Activated CD4-positive, alpha-beta T cell treated with anti-CD3 and anti-CD28 coated beads for 36 hours (primary cell): Measurements from ENCODE around the gene GCLC. TPM values are rescaled to one million over a fixed set of nuclear protein-coding genes. Genes with fewer than 3 reads are reported as not detected.
"Not testable (repeated sequence)": the region's sequence is repeated elsewhere in the genome, so short reads cannot be mapped to it uniquely, and the experiment has no call there.

Experiments used
- ATAC-seq: fragments of 200-7000 bp; cut with Tn5 transposase; one replicate; pipeline ENCODE4 v1.10.0; 2021; ENCODE audit warnings: mild to moderate bottlenecking, moderate library complexity
- CTCF ChIA-PET: fragments of 350-600 bp; sonication (Branson Sonifier 250); formaldehyde crosslinking; loops from one replicate; lab custom pipeline; 2021; ENCODE audit warnings: antibody characterized with exemption; lab: Charles Lee
- POLR2A ChIA-PET: fragments of 350-600 bp; sonication (Branson Sonifier 250); formaldehyde crosslinking; loops from one replicate; lab custom pipeline; 2021; ENCODE audit warnings: antibody characterized with exemption, inconsistent platforms; lab: Charles Lee
- DNase-seq: peaks from one replicate; pipeline ENCODE4 v3.0.0-alpha.2; 2020
- H3K27ac Mint-ChIP-seq: one replicate; pipeline ENCODE4 v1.8.0; 2021; ENCODE audit warnings: mixed read lengths
- H3K27me3 Mint-ChIP-seq: one replicate; pipeline ENCODE4 v1.8.0; 2021; ENCODE audit warnings: mixed read lengths
- H3K36me3 Mint-ChIP-seq: one replicate; pipeline ENCODE4 v1.8.0; 2021; ENCODE audit warnings: low read depth, mixed read lengths
- H3K4me1 Mint-ChIP-seq: one replicate; pipeline ENCODE4 v1.8.0; 2021; ENCODE audit warnings: mixed read lengths
- H3K4me3 Mint-ChIP-seq: one replicate; pipeline ENCODE4 v1.8.0; 2021; ENCODE audit warnings: mild to moderate bottlenecking, moderate library complexity, mixed read lengths
- H3K9me3 Mint-ChIP-seq: one replicate; pipeline ENCODE4 v1.8.0; 2021; ENCODE audit warnings: low read depth, mixed read lengths
- intact Hi-C, 2 experiments: fragments of 100-400 bp; cut with DNase I in 1 of 2; cut with micrococcal nuclease in 1 of 2; formaldehyde crosslinking; loops; one replicate each; pipeline versions ENCODE4 v1.14.2 to v1.15.1; 2022 to 2024; cut with DNase I, micrococcal nuclease
- total RNA-seq, 2 experiments: library from RNA; stranded (reverse); gene quantifications; one replicate each; pipeline ENCODE4 v1.2.3, GENCODE V29; 2021

The GCLC gene
- total RNA-seq, 2 experiments from 2014 or later, result 18.2 to 23.5 TPM

DNA sequence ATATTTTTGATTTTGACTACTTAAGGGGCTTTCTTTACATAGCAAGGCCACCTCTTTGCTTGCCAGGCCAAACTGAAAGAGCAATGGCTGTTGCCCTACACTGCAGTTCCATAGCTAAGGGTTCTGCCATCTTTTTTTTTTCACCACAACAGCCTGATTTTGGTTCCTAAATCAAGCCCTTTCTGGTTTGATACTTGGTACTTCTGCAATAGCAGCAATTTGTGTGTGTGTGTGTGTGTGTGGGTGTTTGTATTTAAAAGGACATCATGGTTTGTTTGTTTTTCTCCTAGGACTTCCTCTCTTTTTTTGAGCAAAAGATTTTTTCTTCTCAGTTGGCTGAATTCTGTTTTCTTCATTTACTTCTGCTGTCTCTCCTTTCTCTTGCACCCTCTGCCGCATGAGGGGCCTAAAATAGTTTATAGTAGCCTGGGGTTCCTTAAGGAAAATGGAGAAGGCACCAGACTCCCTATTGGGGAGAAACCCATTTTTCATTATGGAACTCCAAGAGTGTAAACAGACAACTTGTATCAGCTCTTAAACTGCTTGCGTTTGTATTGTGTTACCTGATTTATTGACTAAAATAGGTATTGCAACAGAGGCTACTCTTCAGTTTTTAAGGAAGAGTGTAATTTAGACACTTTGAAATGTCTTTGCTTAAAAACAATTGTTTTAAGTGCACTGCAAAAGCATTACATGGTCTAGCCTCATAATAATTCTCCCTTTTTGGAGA lies 12.2 kb upstream of the GCLC start:
- H3K27me3 Mint-ChIP-seq, result peaks cover 2% of the 10 kb centered on the region
- ChIA-PET CTCF (interaction anchor here (1.2 kb wide), 1 partner anchor 65 kb away, joined by 4 read pairs; no protein-coding TSS in a partner anchor), POLR2A (no interaction called here)
- peaks cover 6% of the 10 kb centered on the region for H3K9me3 Mint-ChIP-seq
- no peaks in the 10 kb centered on the region for H3K4me1 Mint-ChIP-seq
- ATAC-seq (no peak), DNase-seq (no peak)
- H3K4me3 Mint-ChIP-seq, result no peak overlapping the region
- peaks cover 2% of the 10 kb centered on the region for H3K36me3 Mint-ChIP-seq
- H3K27ac Mint-ChIP-seq, result no peak overlapping the region
- intact Hi-C loops, result no loop called here

DNA sequence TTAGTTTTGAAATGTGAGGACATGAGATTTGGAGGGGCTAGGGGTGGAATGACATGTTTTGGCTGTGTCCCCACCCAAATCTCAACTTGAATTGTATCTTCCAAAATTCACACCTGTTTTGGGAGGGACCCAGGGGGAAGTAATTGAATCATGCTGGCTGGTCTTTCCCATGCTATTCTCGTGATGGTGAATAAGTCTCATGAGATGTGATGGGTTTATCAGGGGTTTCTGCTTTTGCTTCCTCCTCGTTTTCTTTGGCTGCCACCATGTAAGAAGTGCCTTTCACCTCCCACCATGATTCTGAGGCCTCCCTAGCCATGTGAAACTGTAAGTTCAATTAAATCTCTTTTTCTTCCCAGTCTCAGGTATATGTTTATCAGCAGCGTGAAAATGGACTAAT lies 8.7 kb upstream of the GCLC start:
- H3K9me3 Mint-ChIP-seq, ATAC-seq, H3K4me3 Mint-ChIP-seq, POLR2A ChIA-PET, H3K4me1 Mint-ChIP-seq, intact Hi-C loops, H3K36me3 Mint-ChIP-seq, DNase-seq, H3K27ac Mint-ChIP-seq, CTCF ChIA-PET, H3K27me3 Mint-ChIP-seq: not testable (repeated sequence)

DNA sequence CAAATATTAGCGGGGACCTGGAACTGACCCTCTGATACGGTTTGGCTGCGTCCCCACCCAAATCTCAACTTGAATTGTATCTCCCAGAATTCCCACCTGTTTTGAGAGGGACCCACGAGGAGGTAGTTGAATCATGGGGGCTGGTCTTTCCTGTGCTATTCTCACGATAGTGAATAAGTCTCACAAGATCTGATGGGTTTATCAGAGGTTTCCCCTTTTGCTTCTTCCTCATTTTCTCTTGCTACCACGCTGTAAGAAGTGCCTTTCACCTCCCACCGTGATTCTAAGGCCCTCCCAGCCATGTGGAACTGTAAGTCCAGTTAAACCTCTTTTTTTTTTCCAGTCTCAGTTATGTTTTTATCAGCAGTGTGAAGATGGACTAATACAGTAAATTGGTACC lies 6.8 kb upstream of the GCLC start:
- CTCF ChIA-PET, result interaction anchor here (1.3 kb wide), 2 partner anchors 49 to 170 kb away, joined by 3 read pairs; no protein-coding TSS in a partner anchor
- H3K4me1 Mint-ChIP-seq, result peaks cover 15% of the 10 kb centered on the region
- POLR2A ChIA-PET, ATAC-seq, intact Hi-C loops, DNase-seq, H3K27me3 Mint-ChIP-seq, H3K9me3 Mint-ChIP-seq, H3K36me3 Mint-ChIP-seq, H3K27ac Mint-ChIP-seq, H3K4me3 Mint-ChIP-seq: not testable (repeated sequence)

DNA sequence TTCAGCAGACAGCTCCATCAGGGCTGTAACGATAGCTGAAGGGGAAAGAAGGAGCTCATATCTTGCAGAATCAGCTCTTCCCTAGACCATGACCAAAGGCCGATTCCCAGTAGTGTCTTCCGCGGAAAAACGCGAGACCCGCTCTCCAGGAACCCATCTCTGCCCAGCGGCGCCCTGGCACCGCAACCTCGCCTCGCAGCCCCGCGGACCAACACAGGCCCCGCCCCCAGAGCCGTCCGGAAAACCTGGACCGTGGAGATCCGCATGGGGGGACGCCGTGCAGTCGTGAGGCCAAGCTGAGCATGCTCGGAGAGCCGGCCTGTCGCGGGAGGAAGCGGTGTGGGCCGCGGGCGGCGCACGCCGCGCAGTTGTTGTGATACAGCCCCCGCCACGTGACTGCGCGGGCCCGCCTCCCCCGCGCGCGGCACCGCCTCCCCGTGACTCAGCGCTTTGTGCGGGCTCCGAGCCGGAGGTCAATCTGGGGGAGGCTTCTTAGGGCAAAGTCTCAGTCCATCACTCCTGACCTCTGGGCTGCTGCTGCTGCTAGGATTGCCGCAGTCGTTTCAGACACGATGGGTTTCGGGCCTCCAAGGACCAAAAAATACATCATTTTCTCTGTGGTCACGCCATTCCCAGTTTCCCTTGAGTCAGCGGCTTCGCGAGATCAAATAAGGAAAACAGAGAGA lies 3.1 kb upstream of the GCLC start:
- H3K4me3 Mint-ChIP-seq, result peak overlapping the region; percentile 81
- POLR2A ChIA-PET, result interaction anchor here (0.6 kb wide), 2 partner anchors 199 to 241 kb away, joined by 3 read pairs; partner anchors contain the start of gene ELOVL5
- H3K4me1 Mint-ChIP-seq, result peaks cover 42% of the 10 kb centered on the region

DNA sequence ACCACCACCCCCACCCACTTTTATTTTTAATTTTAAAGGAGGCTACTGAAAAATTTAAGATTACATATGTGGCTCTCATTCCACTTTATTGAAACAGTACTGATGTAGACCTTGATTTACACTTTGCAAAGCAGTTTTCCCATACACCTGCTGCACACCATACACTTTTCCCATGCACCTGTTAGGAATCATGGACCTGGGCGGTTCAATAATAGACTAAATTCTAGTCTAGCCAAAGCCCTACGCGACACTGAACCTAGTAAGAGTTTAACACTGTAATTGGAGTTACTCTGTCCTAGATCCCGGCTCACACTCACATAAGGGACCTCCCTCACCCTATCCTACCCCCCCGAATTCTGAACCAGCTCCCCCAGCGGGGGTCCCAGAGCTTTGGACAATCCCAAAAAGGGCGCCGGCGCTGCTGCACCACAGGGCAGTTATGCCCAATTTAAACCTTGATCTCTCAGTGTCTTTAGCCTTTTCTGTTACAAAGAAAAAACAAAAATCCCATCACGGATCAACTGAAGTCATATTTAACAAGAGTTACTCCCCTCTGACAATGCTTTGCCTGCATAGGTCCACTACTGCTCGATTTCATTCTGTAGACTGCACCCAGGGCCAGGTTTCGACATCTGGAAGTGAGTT lies 2.4 kb upstream of the GCLC start:
- POLR2A ChIA-PET, result interaction anchor here (0.6 kb wide), 1 partner anchor 199 kb away, joined by 3 read pairs; the partner anchor contains the start of gene ELOVL5
- Mint-ChIP-seq H3K27me3 (peaks cover 6% of the 10 kb centered on the region), H3K36me3 (peaks cover 3% of the 10 kb centered on the region), H3K4me3 (peak overlapping the region; percentile 81), H3K9me3 (no peaks in the 10 kb centered on the region), H3K4me1 (peaks cover 48% of the 10 kb centered on the region), H3K27ac (peak overlapping the region; percentile 74)
- ATAC-seq (no peak), DNase-seq (no peak)
- intact Hi-C loops, result loop anchor here (2.0 to 10.0 kb wide), 6 partner anchors 120 to 972 kb away; partner anchors contain the start of genes ELOVL5 (in 1 of the 2), GSTA4 (in 1 of the 2) and TRAM2 (in 1 of the 2)
- CTCF ChIA-PET, result interaction anchor here (0.9 to 1.4 kb wide), 3 partner anchors 32 to 104 kb away, joined by 3 to 5 read pairs (median 4); no protein-coding TSS in a partner anchor

More for the DNA sequence above, 3.1 kb upstream of the GCLC start:
- CTCF ChIA-PET, result interaction anchor here (0.8 to 1.4 kb wide), 4 partner anchors 31 to 179 kb away, joined by 3 to 5 read pairs (median 4); no protein-coding TSS in a partner anchor
- peak; percentile 95 for DNase-seq
- H3K27me3 Mint-ChIP-seq, result peaks cover 6% of the 10 kb centered on the region
- intact Hi-C loops, result loop anchor here (1.0 to 10.0 kb wide), 11 partner anchors 31 to 973 kb away; partner anchors contain the start of genes ELOVL5 (in 1 of the 2), GSTA4 (in 1 of the 2) and TRAM2 (in 1 of the 2)
- H3K36me3 Mint-ChIP-seq, result peaks cover 3% of the 10 kb centered on the region
- peak; percentile 84 for ATAC-seq
- H3K27ac Mint-ChIP-seq, result peak overlapping the region; percentile 74
- H3K9me3 Mint-ChIP-seq, result no peaks in the 10 kb centered on the region

DNA sequence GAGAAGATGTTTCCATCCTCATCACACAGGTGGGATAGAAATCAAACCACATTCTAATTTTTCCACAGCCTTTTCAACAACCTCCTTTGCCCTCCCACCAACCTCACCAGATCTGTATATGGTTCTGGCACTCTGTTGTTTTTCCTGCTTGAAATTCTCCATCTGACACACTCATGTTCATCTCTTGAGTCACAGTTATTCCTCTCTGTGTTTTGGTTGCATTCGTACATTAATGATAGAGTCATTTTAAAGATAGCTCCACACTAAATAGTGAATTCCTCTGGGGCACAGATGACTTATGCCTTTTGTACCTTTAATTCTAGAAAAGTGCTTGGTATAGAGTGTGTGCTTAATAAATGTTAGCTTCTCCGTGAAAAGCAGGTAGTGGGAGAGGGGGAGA lies 1.4 kb upstream of the GCLC start:
- H3K36me3 Mint-ChIP-seq, result peaks cover 3% of the 10 kb centered on the region
- no peak overlapping the region for H3K4me3 Mint-ChIP-seq
- intact Hi-C loops, result loop anchor here (2.0 to 10.0 kb wide), 6 partner anchors 119 to 971 kb away; partner anchors contain the start of genes ELOVL5 (in 1 of the 2), GSTA4 (in 1 of the 2) and TRAM2 (in 1 of the 2)
- ChIA-PET CTCF (interaction anchor here (0.8 to 1.0 kb wide), 2 partner anchors 53 to 195 kb away, joined by 3 to 4 read pairs; no protein-coding TSS in a partner anchor), POLR2A (no interaction called here)
- peaks cover 6% of the 10 kb centered on the region for H3K27me3 Mint-ChIP-seq
- H3K27ac Mint-ChIP-seq, result no peak overlapping the region
- no peaks in the 10 kb centered on the region for H3K9me3 Mint-ChIP-seq
- DNase-seq (no peak), ATAC-seq (no peak)
- H3K4me1 Mint-ChIP-seq, result peaks cover 52% of the 10 kb centered on the region

DNA sequence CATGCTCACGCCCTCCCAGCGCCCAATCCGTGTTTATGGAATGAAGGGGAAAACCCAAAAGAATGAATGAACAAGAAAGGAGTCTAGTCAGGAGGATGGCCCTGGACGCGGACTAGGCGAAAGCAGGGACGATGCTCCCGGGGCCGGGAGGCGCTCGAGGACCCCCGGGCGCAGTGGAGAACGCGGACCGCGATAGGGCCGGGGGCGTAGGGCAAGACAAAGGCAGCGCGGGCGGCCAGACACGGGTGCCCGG lies 758 bp downstream of the GCLC start:
- Mint-ChIP-seq H3K36me3 (peaks cover 3% of the 10 kb centered on the region), H3K4me1 (peaks cover 61% of the 10 kb centered on the region), H3K27me3 (peaks cover 6% of the 10 kb centered on the region), H3K9me3 (no peaks in the 10 kb centered on the region), H3K27ac (peak overlapping the region; percentile 94), H3K4me3 (peak overlapping the region; percentile 96)
- no peak for ATAC-seq
- CTCF ChIA-PET, result interaction anchor here (1.0 to 1.9 kb wide), 6 partner anchors 10 to 241 kb away, joined by 3 to 7 read pairs (median 4); no protein-coding TSS in a partner anchor
- intact Hi-C loops, result loop anchor here (1.0 to 10.0 kb wide), 10 partner anchors 51 to 969 kb away; partner anchors contain the start of genes FBXO9 (in 2 of the 2), GSTA4 (in 2 of the 2), LRRC1 (in 1 of the 2) and TRAM2 (in 1 of the 2)
- DNase-seq, result no peak
- POLR2A ChIA-PET, result interaction anchor here (2.8 kb wide), 1 partner anchor 35 kb away, joined by 13 read pairs; no protein-coding TSS in a partner anchor

DNA sequence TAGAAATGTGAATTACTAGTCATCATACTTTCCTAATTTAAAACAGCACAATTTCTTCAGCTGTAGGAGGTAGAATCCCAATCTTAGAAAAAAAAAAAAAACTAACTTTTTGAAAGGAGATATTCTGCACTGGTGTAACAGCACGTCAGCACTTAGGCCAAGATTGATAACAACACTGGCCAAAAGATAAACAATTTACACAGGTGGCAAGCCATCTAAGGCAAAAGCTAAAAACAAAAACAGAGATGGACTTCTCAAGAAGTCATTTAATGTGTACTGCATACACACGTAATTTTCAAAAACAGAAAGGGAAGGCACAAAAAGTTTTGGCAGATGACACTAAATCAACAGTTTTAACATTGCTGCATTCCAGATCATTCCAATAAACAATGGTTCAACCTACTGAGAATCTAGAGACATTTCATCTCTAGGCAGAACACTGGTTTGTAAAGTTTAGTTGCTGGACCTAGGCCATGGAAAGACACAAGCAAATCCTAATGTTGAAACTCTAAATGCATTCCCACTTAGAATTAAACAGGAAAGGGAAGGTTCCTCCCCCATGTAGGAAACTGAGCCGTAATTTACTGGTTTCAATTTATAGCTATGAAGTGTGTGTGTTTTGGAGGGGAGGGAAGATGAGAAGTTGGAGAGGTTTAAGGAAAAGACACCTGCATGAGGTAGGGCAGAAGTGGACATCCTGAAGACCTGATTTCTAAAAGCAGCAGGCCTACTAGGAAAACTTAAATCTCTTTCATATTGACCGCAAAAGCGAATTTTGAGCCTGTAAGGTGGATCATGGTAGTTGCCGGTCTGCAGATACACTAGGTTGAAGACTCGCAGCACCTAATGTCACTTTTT lies 1.3 kb downstream of the GCLC start:
- Mint-ChIP-seq H3K4me1 (peaks cover 60% of the 10 kb centered on the region), H3K27me3 (peaks cover 6% of the 10 kb centered on the region), H3K4me3 (peak overlapping the region; percentile 96), H3K27ac (peak overlapping the region; percentile 94), H3K36me3 (peaks cover 3% of the 10 kb centered on the region), H3K9me3 (no peaks in the 10 kb centered on the region)
- ChIA-PET POLR2A (interaction anchor here (2.8 kb wide), 1 partner anchor 36 kb away, joined by 13 read pairs; no protein-coding TSS in a partner anchor), CTCF (interaction anchor here (1.0 to 2.4 kb wide), 7 partner anchors 9 to 241 kb away, joined by 3 to 9 read pairs (median 3); no protein-coding TSS in a partner anchor)
- intact Hi-C loops, result loop anchor here (1.0 to 10.0 kb wide), 10 partner anchors 50 to 969 kb away; partner anchors contain the start of genes FBXO9 (in 2 of the 2), GSTA4 (in 2 of the 2), LRRC1 (in 1 of the 2) and TRAM2 (in 1 of the 2)
- ATAC-seq (no peak), DNase-seq (no peak)

DNA sequence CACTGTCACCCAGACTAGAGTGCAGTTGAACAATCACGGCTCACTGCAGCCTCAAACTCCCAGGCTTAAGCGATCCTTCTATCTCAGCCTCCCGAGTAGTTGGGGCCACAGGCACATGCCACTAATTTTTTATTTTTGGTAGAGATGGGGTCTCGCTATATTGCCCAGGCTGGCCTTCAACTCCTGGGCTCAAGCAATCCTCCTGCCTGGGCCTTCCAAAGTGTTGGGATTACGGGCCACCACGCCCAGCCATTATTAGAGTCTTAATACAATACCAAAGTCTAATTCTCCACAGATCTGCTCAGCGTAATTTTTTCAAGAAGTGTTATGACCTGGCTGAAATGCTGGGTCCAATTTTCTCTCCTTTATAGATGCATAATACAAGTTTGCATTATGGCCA lies 3.0 kb downstream of the GCLC start:
- CTCF ChIA-PET, result interaction anchor here (0.7 to 2.4 kb wide), 3 partner anchors 48 to 340 kb away, joined by 3 to 9 read pairs (median 3); no protein-coding TSS in a partner anchor
- ATAC-seq (no peak), DNase-seq (no peak)
- Mint-ChIP-seq H3K36me3 (peaks cover 3% of the 10 kb centered on the region), H3K9me3 (no peaks in the 10 kb centered on the region), H3K4me1 (peaks cover 50% of the 10 kb centered on the region), H3K4me3 (no peak overlapping the region), H3K27me3 (peaks cover 6% of the 10 kb centered on the region), H3K27ac (no peak overlapping the region)
- intact Hi-C loops, result loop anchor here (5.0 to 10.0 kb wide), 4 partner anchors 187 to 967 kb away; partner anchors contain the start of genes GSTA4 (in 1 of the 2) and TRAM2 (in 1 of the 2)
- POLR2A ChIA-PET, result no interaction called here
